ENCODE data around the gene CPNE9. TPM values are rescaled to one million over a fixed set of nuclear protein-coding genes. Genes with fewer than 3 reads are reported as not detected.

CPNE9 gene
- total RNA-seq, 1 experiment from 2014 or later, result 3.5 TPM

GRCh38 chr3:9779075-9779593 lies 75.5 kb downstream of the CPNE9 start:
- no peak overlapping the region for H4K5ac ChIP-seq (ENCODE audit: insufficient read length, low read depth, low read length)
- Mint-ChIP-seq H3K27me3 (ENCODE audit: low read depth) (peaks cover 9% of the 10 kb centered on the region), H3K4me1 (peaks cover 7 to 8% of the 10 kb centered on the region in 2 experiments; a peak in 3 of 4 replicates), H3K27ac (no peak overlapping the region), H3K36me3 (ENCODE audit: insufficient read depth in 1 of 3, low read depth in 3 of 3) (peaks cover 10 to 39% (median 32%) of the 10 kb centered on the region in 3 experiments; a peak in 6 of 7 replicates), H3K9me3 (no peaks in the 10 kb centered on the region), H3K4me3 (no peak overlapping the region)
- DNase-seq, result no peak
- no peak overlapping the region for H3K14ac ChIP-seq (ENCODE audit: insufficient read depth, low read length)
- no peak overlapping the region for H3K56ac ChIP-seq (ENCODE audit: insufficient read length, low read depth, low read length)
- H2AFZ ChIP-seq (ENCODE audit: low read length), result no peak overlapping the region
- H3K79me2 ChIP-seq (ENCODE audit: insufficient read depth, low read length), result no peaks in the 10 kb centered on the region
- no peak overlapping the region for H4K8ac ChIP-seq (replicated peaks; ENCODE audit: insufficient read length, low read depth, low read length)
- no peaks in the 10 kb centered on the region for H3K23me2 ChIP-seq (ENCODE audit: insufficient read length, low read depth, low read length, poor library complexity, severe bottlenecking)
- no CpG with 5 or more reads among the region's 6 CpGs for WGBS (ENCODE audit: extremely low coverage, insufficient read length, low lambda C conversion rate)
- no peaks in the 10 kb centered on the region for H3K79me1 ChIP-seq (ENCODE audit: insufficient read depth, low read depth, low read length, poor library complexity, severe bottlenecking)
- no peak overlapping the region for H3K23ac ChIP-seq (ENCODE audit: insufficient read length, low read depth, low read length)
- no peaks in the 10 kb centered on the region for H3K4me1 ChIP-seq (ENCODE audit: insufficient read depth, low read length)
- H3K4ac ChIP-seq (ENCODE audit: low read depth, low read length), result no peak overlapping the region
- H3K27ac ChIP-seq (ENCODE audit: insufficient read length, low read depth, low read length), result no peak overlapping the region
- H2BK12ac ChIP-seq (ENCODE audit: insufficient read length, low read depth, low read length), result no peak overlapping the region
- no peak overlapping the region for H2BK120ac ChIP-seq (ENCODE audit: low read depth, low read length, poor library complexity, severe bottlenecking)
- no peak overlapping the region for H2BK5ac ChIP-seq (ENCODE audit: insufficient read length, low read length)
- H3K27me3 ChIP-seq (ENCODE audit: insufficient read depth, low read length), result no peaks in the 10 kb centered on the region; the same call in 1 of the 2 replicates
- no peak overlapping the region for H2BK15ac ChIP-seq (ENCODE audit: low read depth, low read length)
- H2BK20ac ChIP-seq (ENCODE audit: low read depth, low read length, poor library complexity, severe bottlenecking), result no peak overlapping the region
- no peak overlapping the region for H4K91ac ChIP-seq (ENCODE audit: insufficient read length, low read depth, low read length)
- no peak overlapping the region for H3K9ac ChIP-seq (ENCODE audit: extremely low read depth, insufficient read length, low read length)
- no peak overlapping the region for H3T11ph ChIP-seq (ENCODE audit: low read length)
- H3K9me3 ChIP-seq (ENCODE audit: control insufficient read depth, low read depth, low read length), result no peaks in the 10 kb centered on the region
- H3K18ac ChIP-seq (ENCODE audit: insufficient read length, low read depth, low read length), result no peak overlapping the region
- no peaks in the 10 kb centered on the region for H4K20me1 ChIP-seq (ENCODE audit: control insufficient read depth, insufficient read depth, insufficient read length)
- no peak overlapping the region for H3K4me2 ChIP-seq (ENCODE audit: insufficient read depth, insufficient read length, low read length)
- H2AK5ac ChIP-seq (ENCODE audit: insufficient read length, low read length), result no peak overlapping the region
- no peak for TF ChIP-seq CTCF (conservative IDR thresholded peaks at IDR 0.05)

Other genes starting within 250 kb of the CPNE9 start
- gene LHFPL4, start 150.0 kb upstream of the CPNE9 start, total RNA-seq (2021), result 16.3 and 19.2 TPM in 2 replicates
- 50.6 and 54.2 TPM in 2 replicates for gene MTMR14, start 54.3 kb upstream of the CPNE9 start, total RNA-seq (2021)
- gene BRPF1, start 27.9 kb downstream of the CPNE9 start, total RNA-seq (2021), result 38.4 and 38.6 TPM in 2 replicates
- 43.4 and 44.1 TPM in 2 replicates for gene OGG1, start 46.1 kb downstream of the CPNE9 start, total RNA-seq (2021)
- gene CAMK1, start 66.1 kb downstream of the CPNE9 start, total RNA-seq (2021), result 9.0 and 9.2 TPM in 2 replicates
- 49.8 and 51.3 TPM in 2 replicates for gene TADA3, start 88.6 kb downstream of the CPNE9 start, total RNA-seq (2021)
- gene ARPC4, start 89.2 kb downstream of the CPNE9 start, total RNA-seq (2021), result 161 and 164 TPM in 2 replicates
- gene TTLL3, start 106.4 kb downstream of the CPNE9 start, total RNA-seq (2021), result 10.3 and 14.4 TPM in 2 replicates
- 59.5 TPM in 2 replicates for gene RPUSD3, start 140.2 kb downstream of the CPNE9 start, total RNA-seq (2021)
- not detected in 2 replicates for gene CIDEC, start 176.4 kb downstream of the CPNE9 start, total RNA-seq (2021)
- gene JAGN1, start 186.8 kb downstream of the CPNE9 start, total RNA-seq (2021), result 33.5 and 34.0 TPM in 2 replicates
- 2.0 and 2.1 TPM in 2 replicates for gene IL17RE, start 199.0 kb downstream of the CPNE9 start, total RNA-seq (2021)
- gene IL17RC, start 213.3 kb downstream of the CPNE9 start, total RNA-seq (2021), result 6.8 and 9.1 TPM in 2 replicates
- 15.5 and 17.2 TPM in 2 replicates for gene CRELD1, start 230.0 kb downstream of the CPNE9 start, total RNA-seq (2021)
- gene PRRT3, start 248.6 kb downstream of the CPNE9 start, total RNA-seq (2021), result 18.8 and 19.5 TPM in 2 replicates

Measured in H9 (cell line).